K562 (cell line): ENCODE results near the gene GPX5. TPM values are rescaled to one million over a fixed set of nuclear protein-coding genes. Genes with fewer than 3 reads are reported as not detected.

Source experiments
- ATAC-seq: fragments of 200-7000 bp; cut with Tn5 transposase; 3 replicates; pipeline ENCODE4 v1.9.1; 2020; ENCODE audit warnings: moderate library complexity
- BruUV-seq: library from RNA; stranded (reverse); fragments of 400-500 nt; replicated peaks from 2 replicates; lab custom pipeline; 2021; lab: Mats Ljungman, UMichigan
- CTCF ChIA-PET: fragments of 300-600 bp; formaldehyde crosslinking; extraction: SDS; loops from one replicate; lab custom pipeline; 2021; ENCODE audit warnings: low intra/inter-chr PET ratio; lab: Yijun Ruan, JAX
- POLR2A ChIA-PET: fragments of 300-600, 350-650 bp; sonication (Branson Sonifier 250); formaldehyde crosslinking; extraction: SDS; loops from one replicate; lab custom pipeline; 2021; ENCODE audit warnings: antibody characterized with exemption, inconsistent platforms; lab: Yijun Ruan, JAX
- DNase-seq, 4 experiments: peaks; one replicate each; pipeline versions ENCODE4 v3.0.0 to v3.0.0-alpha.2; 2011 to 2018; ENCODE audit warnings: low spot score in 3 of 4, mixed read lengths in 3 of 4; ENCODE audit errors: extremely low read depth in 1 of 4
- FAIRE-seq: peaks from 2 replicates; lab custom pipeline; 2011; peaks lifted over from hg19 to GRCh38; lab: Jason Lieb, UNC
- H2AFZ ChIP-seq: 2 replicates; pipeline ENCODE4 v1.6.0; 2011; ENCODE audit warnings: low read depth, low read length, control low read depth, inconsistent platforms
- H3K27ac ChIP-seq: fragments of 200-600 bp; 3 replicates; pipeline ENCODE4 v1.8.0; 2011; ENCODE audit warnings: low read depth, mild to moderate bottlenecking, control low read depth, inconsistent platforms, low read length, moderate library complexity, mixed read lengths; ENCODE audit errors: extremely low read depth
- H3K27me3 ChIP-seq, 2 experiments: fragments of 300-600 bp in 1 of 2; 2 replicates in 1 of 2; 3 replicates in 1 of 2; pipeline versions ENCODE4 v1.6.0 to v1.8.0; 2011; ENCODE audit warnings: inconsistent platforms in 2 of 2, low read length in 2 of 2, mild to moderate bottlenecking in 1 of 2, mixed read lengths in 1 of 2, moderate library complexity in 1 of 2; ENCODE audit not compliant: control insufficient read depth in 2 of 2, insufficient read depth in 2 of 2
- H3K36me3 ChIP-seq: fragments of 300-600 bp; 3 replicates; pipeline ENCODE4 v1.8.0; 2011; ENCODE audit warnings: mild to moderate bottlenecking, low read length, inconsistent platforms; ENCODE audit not compliant: control insufficient read depth, insufficient read depth
- H3K4me1 ChIP-seq, 2 experiments: fragments of 200-600 bp in 1 of 2; replicated peaks in 1 of 2; 2 replicates in 1 of 2; 3 replicates in 1 of 2; pipeline versions ENCODE4 v1.5.1 to v1.8.0; 2011; ENCODE audit warnings: inconsistent platforms in 2 of 2, low read length in 2 of 2, mild to moderate bottlenecking in 1 of 2, mixed read lengths in 1 of 2, moderate library complexity in 1 of 2; ENCODE audit not compliant: control insufficient read depth in 2 of 2, insufficient read depth in 2 of 2
- H3K4me2 ChIP-seq: 2 replicates; pipeline ENCODE4 v1.6.1; 2011; ENCODE audit warnings: low read length, control low read depth, inconsistent platforms, mixed read lengths; ENCODE audit not compliant: insufficient read depth
- H3K4me3 ChIP-seq: fragments of 200-600 bp; sonication (generic), shearing (Covaris generic); 2 replicates; pipeline ENCODE4 v1.5.1; 2016; ENCODE audit warnings: control low read depth, inconsistent platforms
- H3K79me2 ChIP-seq: fragments of 200-600 bp; 3 replicates; pipeline ENCODE4 v1.8.0; 2011; ENCODE audit warnings: low read length, inconsistent platforms; ENCODE audit not compliant: control insufficient read depth, insufficient read depth
- H3K9ac ChIP-seq, 2 experiments: 2 replicates each; pipeline versions ENCODE4 v1.6.0 to v1.6.1; 2011; ENCODE audit warnings: low read depth in 2 of 2, low read length in 2 of 2, control low read depth in 1 of 2, inconsistent platforms in 1 of 2, mild to moderate bottlenecking in 1 of 2, mixed read lengths in 1 of 2; ENCODE audit not compliant: insufficient read depth in 1 of 2
- H3K9me1 ChIP-seq: one replicate; pipeline ENCODE4 v1.6.0; 2011; ENCODE audit warnings: inconsistent platforms, mild to moderate bottlenecking, low read length, moderate library complexity; ENCODE audit not compliant: control insufficient read depth, insufficient read depth
- H3K9me3 ChIP-seq: replicated peaks from 2 replicates; pipeline ENCODE4 v1.5.1; 2011; ENCODE audit warnings: low read depth, low read length, inconsistent platforms; ENCODE audit not compliant: control insufficient read depth, insufficient read depth
- H4K20me1 ChIP-seq: replicated peaks from 2 replicates; pipeline ENCODE4 v1.6.1; 2011; ENCODE audit warnings: low read length, inconsistent platforms, mixed read lengths; ENCODE audit not compliant: control insufficient read depth, insufficient read depth
- KAT8 ChIP-seq: fragments of 450-650 bp; IDR thresholded peaks from 2 replicates; pipeline ENCODE4 v1.6.1; 2016; ENCODE audit warnings: low read depth, mild to moderate bottlenecking
- OTX1 ChIP-seq: fragments of 450-650 bp; formaldehyde crosslinking; IDR thresholded peaks from 2 replicates; pipeline ENCODE4 v1.4.0; 2022; ENCODE audit warnings: mild to moderate bottlenecking
- PTBP1 ChIP-seq: fragments of 200-400 bp; formaldehyde crosslinking; IDR thresholded peaks from 2 replicates; pipeline ENCODE4 v1.6.1; 2017; ENCODE audit warnings: low read depth, low read length
- ZBTB5 ChIP-seq: fragments of 450-650 bp; IDR thresholded peaks from 2 replicates; pipeline ENCODE4 v1.6.1; 2017; ENCODE audit warnings: antibody characterized with exemption
- ZNF551 ChIP-seq: fragments of 250-450 bp; sonication (Bioruptor Pico); IDR thresholded peaks from 2 replicates; pipeline ENCODE4 v1.5.0; 2021; ENCODE audit warnings: mild to moderate bottlenecking, moderate library complexity
- ZNF780A ChIP-seq: fragments of 250-450 bp; sonication (Bioruptor Pico); IDR thresholded peaks from 2 replicates; pipeline ENCODE4 v1.5.0; 2021; ENCODE audit warnings: mild to moderate bottlenecking
- WGBS: fragments of 100-300 bp; shearing (Covaris generic); methylation state at CpG from one replicate; pipeline ENCODE4 v1.1.6; 2016; ENCODE audit warnings: low coverage, mixed read lengths; ENCODE audit not compliant: insufficient coverage; ENCODE audit errors: missing lambda C conversion rate; 5-methylcytosine and 5-hydroxymethylcytosine counted together
- in situ Hi-C: fragments of 300-500 bp; cut with MboI; formaldehyde crosslinking; loops from 4 replicates; pipeline ENCODE4 v1.15.0; 2018; ENCODE audit warnings: inconsistent platforms, mixed read lengths
- intact Hi-C: fragments of 100-400 bp; cut with micrococcal nuclease; formaldehyde crosslinking; loops from 2 replicates; pipeline ENCODE4 v1.14.2; 2022
- polyA plus RNA-seq, 8 experiments: library from polyadenylated mRNA; depleted of rRNA in 4 of 8; stranded (reverse) in 5 of 8; unstranded in 3 of 8; fragments of >200 nt; fragmentation: Nextera tagmentation in 2 of 8; fragmentation: Illumina TruSeq in 1 of 8; extraction: Ambion mirVana in 2 of 8; extraction: Trizol in 1 of 8; gene quantifications; 2 replicates each; pipeline versions ENCODE4 v1.2.1 to v1.2.3, GENCODE V29; 2011 to 2014; ENCODE audit warnings: inconsistent platforms in 1 of 8, missing spikeins in 1 of 8
- total RNA-seq, 7 experiments: library from RNA; depleted of rRNA in 6 of 7; stranded (reverse); fragments of >200 nt in 6 of 7; fragmentation: Illumina TruSeq in 2 of 7; extraction: Trizol in 2 of 7; gene quantifications; 2 replicates each; pipeline versions ENCODE4 v1.2.1 to v1.2.3, GENCODE V29; 2011 to 2021; ENCODE audit warnings: low replicate concordance in 1 of 7
- TF ChIP-seq, protein P1 (sequence below): sonication (generic); formaldehyde crosslinking; IDR thresholded peaks from 2 replicates; pipeline ENCODE4 v1.8.0; 2022; ENCODE audit warnings: mild to moderate bottlenecking, missing genetic modification reagents
- TF ChIP-seq, protein P2 (sequence below): fragments of 450-650 bp; IDR thresholded peaks from 2 replicates; pipeline ENCODE4 v1.6.1; 2016; ENCODE audit warnings: mild to moderate bottlenecking, moderate library complexity

The GPX5 gene
- total and polyA plus RNA-seq, 9 of the 15 experiments (the other 6 are each of a cell fraction or from before 2014, with no cell fraction given), result 0.07 to 0.18 (median 0.15) TPM; not detected in 6

DNA sequence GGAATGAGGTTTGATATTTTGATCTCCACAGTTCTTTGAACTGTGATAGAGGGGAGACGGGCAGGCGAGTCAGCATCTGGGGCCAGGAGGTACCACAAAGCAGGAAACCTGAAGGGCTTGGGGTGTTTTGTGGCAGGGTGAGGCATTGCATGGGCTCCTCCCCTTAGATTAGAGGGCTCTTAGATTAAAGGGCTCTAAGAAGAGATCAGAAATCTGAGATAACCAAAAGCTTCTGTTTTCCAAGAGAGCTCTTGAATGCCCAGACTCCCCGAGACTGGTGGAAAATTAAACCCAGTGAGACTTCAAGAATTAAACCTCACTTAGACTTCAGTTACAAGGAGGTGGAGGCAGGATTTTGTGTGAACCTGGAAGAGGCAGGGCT is 2.4 kb upstream of the GPX5 start:
- in situ Hi-C loops, result no loop called here
- Histone ChIP-seq H3K9ac (no peak overlapping the region; a peak in 1 of 4 replicates), H3K79me2 (no peaks in the 10 kb centered on the region), H3K4me2 (no peak overlapping the region), H3K4me3 (no peak overlapping the region), H3K27ac (no peak overlapping the region), H3K27me3 (no peaks in the 10 kb centered on the region; a peak in 1 of 5 replicates), H3K9me1 (no peaks in the 10 kb centered on the region), H3K36me3 (no peaks in the 10 kb centered on the region), H2AFZ (no peak overlapping the region), H3K4me1 (peaks cover 6 to 16% of the 10 kb centered on the region in 2 experiments; a peak in 4 of 5 replicates), H3K9me3 (no peaks in the 10 kb centered on the region), H4K20me1 (no peaks in the 10 kb centered on the region)
- 5% methylated on average over 3 of the region's 3 CpGs for WGBS
- BruUV-seq, result no TSS peak
- CTCF ChIA-PET, result no interaction called here
- FAIRE-seq, result no peak
- peak; percentile 23 to 56 (median 44) for DNase-seq
- POLR2A ChIA-PET, result interaction anchor here (1.0 kb wide), 1 partner anchor 35 kb away, joined by 4 read pairs; no protein-coding TSS in a partner anchor
- peak; percentile 61 for ATAC-seq
- intact Hi-C loops, result no loop called here
- TF ChIP-seq OTX1 (CRISPR knock-in tag), result no peak
- TF ChIP-seq, protein P1, sequence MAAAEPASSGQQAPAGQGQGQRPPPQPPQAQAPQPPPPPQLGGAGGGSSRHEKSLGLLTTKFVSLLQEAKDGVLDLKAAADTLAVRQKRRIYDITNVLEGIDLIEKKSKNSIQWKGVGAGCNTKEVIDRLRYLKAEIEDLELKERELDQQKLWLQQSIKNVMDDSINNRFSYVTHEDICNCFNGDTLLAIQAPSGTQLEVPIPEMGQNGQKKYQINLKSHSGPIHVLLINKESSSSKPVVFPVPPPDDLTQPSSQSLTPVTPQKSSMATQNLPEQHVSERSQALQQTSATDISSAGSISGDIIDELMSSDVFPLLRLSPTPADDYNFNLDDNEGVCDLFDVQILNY, result no peak
- TF ChIP-seq KAT8, result no peak
- no peak for TF ChIP-seq ZNF780A (CRISPR knock-in tag)
- TF ChIP-seq PTBP1, result no peak
- no peak for TF ChIP-seq ZNF551 (CRISPR knock-in tag)
- TF ChIP-seq ZBTB5, result no peak
- TF ChIP-seq, protein P2, sequence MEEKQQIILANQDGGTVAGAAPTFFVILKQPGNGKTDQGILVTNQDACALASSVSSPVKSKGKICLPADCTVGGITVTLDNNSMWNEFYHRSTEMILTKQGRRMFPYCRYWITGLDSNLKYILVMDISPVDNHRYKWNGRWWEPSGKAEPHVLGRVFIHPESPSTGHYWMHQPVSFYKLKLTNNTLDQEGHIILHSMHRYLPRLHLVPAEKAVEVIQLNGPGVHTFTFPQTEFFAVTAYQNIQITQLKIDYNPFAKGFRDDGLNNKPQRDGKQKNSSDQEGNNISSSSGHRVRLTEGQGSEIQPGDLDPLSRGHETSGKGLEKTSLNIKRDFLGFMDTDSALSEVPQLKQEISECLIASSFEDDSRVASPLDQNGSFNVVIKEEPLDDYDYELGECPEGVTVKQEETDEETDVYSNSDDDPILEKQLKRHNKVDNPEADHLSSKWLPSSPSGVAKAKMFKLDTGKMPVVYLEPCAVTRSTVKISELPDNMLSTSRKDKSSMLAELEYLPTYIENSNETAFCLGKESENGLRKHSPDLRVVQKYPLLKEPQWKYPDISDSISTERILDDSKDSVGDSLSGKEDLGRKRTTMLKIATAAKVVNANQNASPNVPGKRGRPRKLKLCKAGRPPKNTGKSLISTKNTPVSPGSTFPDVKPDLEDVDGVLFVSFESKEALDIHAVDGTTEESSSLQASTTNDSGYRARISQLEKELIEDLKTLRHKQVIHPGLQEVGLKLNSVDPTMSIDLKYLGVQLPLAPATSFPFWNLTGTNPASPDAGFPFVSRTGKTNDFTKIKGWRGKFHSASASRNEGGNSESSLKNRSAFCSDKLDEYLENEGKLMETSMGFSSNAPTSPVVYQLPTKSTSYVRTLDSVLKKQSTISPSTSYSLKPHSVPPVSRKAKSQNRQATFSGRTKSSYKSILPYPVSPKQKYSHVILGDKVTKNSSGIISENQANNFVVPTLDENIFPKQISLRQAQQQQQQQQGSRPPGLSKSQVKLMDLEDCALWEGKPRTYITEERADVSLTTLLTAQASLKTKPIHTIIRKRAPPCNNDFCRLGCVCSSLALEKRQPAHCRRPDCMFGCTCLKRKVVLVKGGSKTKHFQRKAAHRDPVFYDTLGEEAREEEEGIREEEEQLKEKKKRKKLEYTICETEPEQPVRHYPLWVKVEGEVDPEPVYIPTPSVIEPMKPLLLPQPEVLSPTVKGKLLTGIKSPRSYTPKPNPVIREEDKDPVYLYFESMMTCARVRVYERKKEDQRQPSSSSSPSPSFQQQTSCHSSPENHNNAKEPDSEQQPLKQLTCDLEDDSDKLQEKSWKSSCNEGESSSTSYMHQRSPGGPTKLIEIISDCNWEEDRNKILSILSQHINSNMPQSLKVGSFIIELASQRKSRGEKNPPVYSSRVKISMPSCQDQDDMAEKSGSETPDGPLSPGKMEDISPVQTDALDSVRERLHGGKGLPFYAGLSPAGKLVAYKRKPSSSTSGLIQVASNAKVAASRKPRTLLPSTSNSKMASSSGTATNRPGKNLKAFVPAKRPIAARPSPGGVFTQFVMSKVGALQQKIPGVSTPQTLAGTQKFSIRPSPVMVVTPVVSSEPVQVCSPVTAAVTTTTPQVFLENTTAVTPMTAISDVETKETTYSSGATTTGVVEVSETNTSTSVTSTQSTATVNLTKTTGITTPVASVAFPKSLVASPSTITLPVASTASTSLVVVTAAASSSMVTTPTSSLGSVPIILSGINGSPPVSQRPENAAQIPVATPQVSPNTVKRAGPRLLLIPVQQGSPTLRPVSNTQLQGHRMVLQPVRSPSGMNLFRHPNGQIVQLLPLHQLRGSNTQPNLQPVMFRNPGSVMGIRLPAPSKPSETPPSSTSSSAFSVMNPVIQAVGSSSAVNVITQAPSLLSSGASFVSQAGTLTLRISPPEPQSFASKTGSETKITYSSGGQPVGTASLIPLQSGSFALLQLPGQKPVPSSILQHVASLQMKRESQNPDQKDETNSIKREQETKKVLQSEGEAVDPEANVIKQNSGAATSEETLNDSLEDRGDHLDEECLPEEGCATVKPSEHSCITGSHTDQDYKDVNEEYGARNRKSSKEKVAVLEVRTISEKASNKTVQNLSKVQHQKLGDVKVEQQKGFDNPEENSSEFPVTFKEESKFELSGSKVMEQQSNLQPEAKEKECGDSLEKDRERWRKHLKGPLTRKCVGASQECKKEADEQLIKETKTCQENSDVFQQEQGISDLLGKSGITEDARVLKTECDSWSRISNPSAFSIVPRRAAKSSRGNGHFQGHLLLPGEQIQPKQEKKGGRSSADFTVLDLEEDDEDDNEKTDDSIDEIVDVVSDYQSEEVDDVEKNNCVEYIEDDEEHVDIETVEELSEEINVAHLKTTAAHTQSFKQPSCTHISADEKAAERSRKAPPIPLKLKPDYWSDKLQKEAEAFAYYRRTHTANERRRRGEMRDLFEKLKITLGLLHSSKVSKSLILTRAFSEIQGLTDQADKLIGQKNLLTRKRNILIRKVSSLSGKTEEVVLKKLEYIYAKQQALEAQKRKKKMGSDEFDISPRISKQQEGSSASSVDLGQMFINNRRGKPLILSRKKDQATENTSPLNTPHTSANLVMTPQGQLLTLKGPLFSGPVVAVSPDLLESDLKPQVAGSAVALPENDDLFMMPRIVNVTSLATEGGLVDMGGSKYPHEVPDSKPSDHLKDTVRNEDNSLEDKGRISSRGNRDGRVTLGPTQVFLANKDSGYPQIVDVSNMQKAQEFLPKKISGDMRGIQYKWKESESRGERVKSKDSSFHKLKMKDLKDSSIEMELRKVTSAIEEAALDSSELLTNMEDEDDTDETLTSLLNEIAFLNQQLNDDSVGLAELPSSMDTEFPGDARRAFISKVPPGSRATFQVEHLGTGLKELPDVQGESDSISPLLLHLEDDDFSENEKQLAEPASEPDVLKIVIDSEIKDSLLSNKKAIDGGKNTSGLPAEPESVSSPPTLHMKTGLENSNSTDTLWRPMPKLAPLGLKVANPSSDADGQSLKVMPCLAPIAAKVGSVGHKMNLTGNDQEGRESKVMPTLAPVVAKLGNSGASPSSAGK, result no peak
